AG09309 (cell line): ENCODE results near the gene PDE2A.

Source experiments
- DNase-seq: peaks from one replicate; pipeline ENCODE4 v3.0.0-alpha.2; 2010; ENCODE audit warnings: low read depth
- H3K4me3 ChIP-seq: 2 replicates; pipeline ENCODE4 v1.5.1; 2011; ENCODE audit warnings: mild to moderate bottlenecking, low read depth, low read length, moderate library complexity; ENCODE audit not compliant: control insufficient read depth
- CTCF ChIP-seq: IDR thresholded peaks from 2 replicates; pipeline ENCODE4 v1.5.1; 2011; ENCODE audit warnings: mild to moderate bottlenecking, low read depth, low read length, inconsistent platforms; ENCODE audit not compliant: insufficient read depth, control insufficient read depth; ENCODE audit errors: missing control alignments

Gene PDE2A

GRCh38 chr11:72605973-72606747, 68.1 kb downstream of the PDE2A start:
- no peak overlapping the region for H3K4me3 ChIP-seq
- TF ChIP-seq CTCF: no peak
- DNase-seq: no peak

- no peak for DNase-seq
- no peak for TF ChIP-seq CTCF
- H3K4me3 ChIP-seq: no peak overlapping the region
Observed at GRCh38 chr11:72604256-72604655, 70.0 kb downstream of the PDE2A start.

GRCh38 chr11:72602250-72602904, 71.8 kb downstream of the PDE2A start:
- no peak overlapping the region for H3K4me3 ChIP-seq
- TF ChIP-seq CTCF: no peak
- DNase-seq: no peak

GRCh38 chr11:72600557-72600956, 73.7 kb downstream of the PDE2A start:
- no peak for TF ChIP-seq CTCF

GRCh38 chr11:72599325-72600117, 74.7 kb downstream of the PDE2A start:
- no peak for DNase-seq
- no peak for TF ChIP-seq CTCF
- no peak overlapping the region for H3K4me3 ChIP-seq

More at GRCh38 chr11:72600557-72600956, 73.7 kb downstream of the PDE2A start:
- no peak for DNase-seq
- no peak overlapping the region for H3K4me3 ChIP-seq

GRCh38 chr11:72598906-72599305, 75.3 kb downstream of the PDE2A start:
- DNase-seq: no peak
- peak; percentile 40 for TF ChIP-seq CTCF
- no peak overlapping the region for H3K4me3 ChIP-seq
